GM12891 (cell line): Measurements from ENCODE around the gene CDK17.
"Not testable (repeated sequence)": the region's sequence is repeated elsewhere in the genome, so short reads cannot be mapped to it uniquely, and the experiment has no call there.

Experiments
- DNase-seq: peaks from one replicate; pipeline ENCODE4 v3.0.0; 2011; ENCODE audit warnings: low spot score; ENCODE audit not compliant: insufficient read length
- FAIRE-seq: peaks from 2 replicates; lab custom pipeline; 2011; peaks lifted over from hg19 to GRCh38; lab: Jason Lieb, UNC
- PAX5 ChIP-seq: IDR thresholded peaks from 2 replicates; pipeline ENCODE4 v1.6.1; 2011; ENCODE audit warnings: low read length, moderate library complexity, mild to moderate bottlenecking; ENCODE audit not compliant: insufficient read depth, severe bottlenecking
- POLR2A ChIP-seq: IDR thresholded peaks from 2 replicates; pipeline ENCODE4 v1.6.1; 2011; ENCODE audit warnings: low read depth, low read length, control low read depth
- POLR2AphosphoS5 ChIP-seq: IDR thresholded peaks from 2 replicates; pipeline ENCODE4 v1.6.1; 2011; ENCODE audit warnings: low read depth, low read length, control low read depth
- POU2F2 ChIP-seq: IDR thresholded peaks from 2 replicates; pipeline ENCODE4 v1.6.1; 2011; ENCODE audit warnings: low read depth, mild to moderate bottlenecking, control low read depth, low read length, moderate library complexity
- SPI1 ChIP-seq: IDR thresholded peaks from 2 replicates; pipeline ENCODE4 v1.6.1; 2011; ENCODE audit warnings: low read depth, low read length, control low read depth
- TAF1 ChIP-seq: IDR thresholded peaks from 2 replicates; pipeline ENCODE4 v1.6.1; 2011; ENCODE audit warnings: low read depth, low read length, control low read depth

Gene CDK17

DNA sequence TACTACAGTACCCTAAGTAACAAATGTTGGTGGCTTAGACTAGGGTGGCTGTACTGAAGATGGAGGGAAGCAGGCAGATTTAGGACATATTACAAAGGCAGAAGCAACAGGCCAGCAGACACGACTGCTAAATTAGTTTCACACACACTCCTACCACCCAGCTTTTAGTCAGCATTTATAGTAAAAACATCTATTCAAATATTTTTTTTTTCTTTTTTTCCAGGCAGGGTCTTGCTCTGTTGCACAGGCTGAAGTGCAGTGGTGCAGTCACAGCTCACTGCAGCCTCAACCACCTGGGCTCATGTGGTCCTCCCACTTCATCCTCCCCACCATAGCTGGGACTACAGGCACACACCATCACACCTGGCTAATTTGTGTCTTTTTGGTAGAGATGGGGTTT is 72.9 kb downstream of the CDK17 start:
- TF ChIP-seq PAX5, result peak; percentile 84
- TF ChIP-seq POU2F2, result no peak
- DNase-seq (no peak), FAIRE-seq (peak; percentile 87)

DNA sequence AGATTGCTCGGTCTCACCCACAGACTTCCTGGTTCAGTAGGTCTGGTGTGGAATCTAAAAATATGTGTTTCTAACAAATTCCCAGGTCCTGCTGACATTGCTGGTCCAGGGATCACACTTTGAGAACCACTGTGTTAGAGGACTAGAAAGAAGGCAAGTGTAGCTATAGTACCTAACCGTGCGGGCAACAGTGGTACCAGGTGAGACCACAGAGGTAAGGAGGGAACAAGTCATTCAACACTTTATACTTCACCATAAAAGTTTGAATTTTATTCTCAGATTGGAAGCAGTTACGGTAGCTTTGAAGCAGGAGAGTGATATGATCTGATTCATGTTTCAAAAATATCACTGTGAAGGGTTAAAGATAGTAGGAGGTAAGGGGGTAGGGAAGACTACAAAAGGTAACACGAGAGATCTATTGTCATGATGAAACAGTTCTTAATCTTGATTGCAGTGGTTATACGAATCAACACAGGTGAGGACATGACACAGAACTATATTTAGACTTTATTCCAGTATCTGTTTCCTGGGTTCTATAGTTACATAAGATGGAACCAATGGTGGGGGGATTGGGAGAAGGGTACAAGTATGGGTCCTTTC is 73.5 kb downstream of the CDK17 start:
- TF ChIP-seq TAF1 (no peak), PAX5 (no peak), SPI1 (no peak), POLR2A (no peak), POLR2AphosphoS5 (no peak), POU2F2 (no peak)
- peak; percentile 66 for FAIRE-seq

DNA sequence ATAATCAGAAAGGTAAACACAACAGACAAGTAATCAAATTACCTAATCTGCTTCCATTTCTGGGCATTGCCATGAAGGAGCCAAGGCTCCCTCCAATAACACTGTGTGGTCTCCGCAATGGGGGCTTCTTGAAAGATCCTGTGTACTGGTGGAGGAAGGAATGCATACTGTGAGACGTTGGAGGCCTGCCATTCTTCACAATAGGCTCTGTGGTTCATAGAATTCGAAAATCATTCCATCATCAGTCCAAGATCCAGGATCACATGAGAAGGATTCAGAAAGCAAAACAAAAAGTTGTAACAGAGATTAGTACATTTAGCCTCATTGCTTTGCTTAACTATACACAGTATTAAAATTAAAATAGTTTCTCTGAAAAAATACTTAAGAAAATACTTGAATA is 76.3 kb downstream of the CDK17 start:
- FAIRE-seq, result no peak
- no peak for TF ChIP-seq POU2F2
- no peak for TF ChIP-seq POLR2A

More for the DNA sequence above, 73.5 kb downstream of the CDK17 start:
- DNase-seq, result no peak

DNA sequence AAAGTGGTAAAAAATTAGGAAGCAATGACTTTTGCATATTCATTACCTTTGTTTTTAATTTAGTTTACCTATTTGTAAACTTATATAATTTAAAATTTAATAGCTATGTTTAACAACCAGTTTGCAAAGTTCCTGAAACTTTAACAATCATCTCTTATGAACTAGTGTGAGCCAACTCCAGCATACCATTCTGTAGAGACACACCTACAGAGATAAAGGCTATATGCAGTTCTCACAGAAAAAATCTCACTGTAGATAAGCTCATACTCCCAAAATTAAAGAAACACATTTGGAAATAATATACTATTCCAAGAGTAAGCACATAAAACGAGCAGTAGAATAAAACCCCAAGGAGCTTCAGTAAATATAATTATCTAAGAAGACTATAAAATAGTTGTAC is 77.5 kb downstream of the CDK17 start:
- no peak for FAIRE-seq
- DNase-seq, result no peak
- TF ChIP-seq SPI1 (no peak), TAF1 (no peak), POLR2A (no peak), PAX5 (no peak), POLR2AphosphoS5 (no peak), POU2F2 (no peak)

More for the DNA sequence above, 76.3 kb downstream of the CDK17 start:
- DNase-seq, result no peak

DNA sequence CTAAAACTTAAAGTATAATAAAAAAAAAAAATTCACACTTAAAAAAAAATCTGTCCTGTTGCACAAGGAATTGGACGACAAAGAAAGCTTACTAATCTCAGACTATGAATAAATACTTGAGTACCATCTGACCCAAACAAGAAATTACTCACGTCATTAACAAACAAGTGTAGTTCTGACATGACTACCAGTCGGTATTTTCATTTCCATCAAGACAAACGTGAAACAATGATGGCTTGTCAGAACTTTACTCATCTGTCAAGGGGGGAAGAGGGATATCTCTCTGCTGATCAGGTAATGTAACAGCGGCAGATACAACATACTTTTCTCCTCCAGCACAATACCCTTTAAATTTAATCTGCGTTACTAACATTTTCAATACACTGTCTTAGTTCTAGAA is 78.3 kb downstream of the CDK17 start:
- FAIRE-seq (no peak), DNase-seq (no peak)
- no peak for TF ChIP-seq SPI1
- no peak for TF ChIP-seq POU2F2
- no peak for TF ChIP-seq POLR2AphosphoS5
- TF ChIP-seq POLR2A, result no peak
- no peak for TF ChIP-seq TAF1
- TF ChIP-seq PAX5, result no peak

DNA sequence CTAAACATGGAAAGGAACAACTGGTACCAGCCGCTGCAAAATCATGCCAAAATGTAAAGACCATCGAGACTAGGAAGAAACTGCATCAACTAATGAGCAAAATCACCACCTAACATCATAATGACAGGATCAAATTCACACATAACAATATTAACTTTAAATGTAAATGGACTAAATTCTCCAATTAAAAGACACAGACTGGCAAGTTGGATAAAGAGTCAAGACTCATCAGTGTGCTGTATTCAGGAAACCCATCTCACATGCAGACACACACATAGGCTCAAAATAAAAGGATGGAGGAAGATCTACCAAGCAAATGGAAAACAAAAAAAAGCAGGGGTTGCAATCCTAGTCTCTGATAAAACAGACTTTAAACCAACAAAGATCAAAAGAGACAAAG is 82.4 kb downstream of the CDK17 start:
- not testable (repeated sequence) for FAIRE-seq, DNase-seq

DNA sequence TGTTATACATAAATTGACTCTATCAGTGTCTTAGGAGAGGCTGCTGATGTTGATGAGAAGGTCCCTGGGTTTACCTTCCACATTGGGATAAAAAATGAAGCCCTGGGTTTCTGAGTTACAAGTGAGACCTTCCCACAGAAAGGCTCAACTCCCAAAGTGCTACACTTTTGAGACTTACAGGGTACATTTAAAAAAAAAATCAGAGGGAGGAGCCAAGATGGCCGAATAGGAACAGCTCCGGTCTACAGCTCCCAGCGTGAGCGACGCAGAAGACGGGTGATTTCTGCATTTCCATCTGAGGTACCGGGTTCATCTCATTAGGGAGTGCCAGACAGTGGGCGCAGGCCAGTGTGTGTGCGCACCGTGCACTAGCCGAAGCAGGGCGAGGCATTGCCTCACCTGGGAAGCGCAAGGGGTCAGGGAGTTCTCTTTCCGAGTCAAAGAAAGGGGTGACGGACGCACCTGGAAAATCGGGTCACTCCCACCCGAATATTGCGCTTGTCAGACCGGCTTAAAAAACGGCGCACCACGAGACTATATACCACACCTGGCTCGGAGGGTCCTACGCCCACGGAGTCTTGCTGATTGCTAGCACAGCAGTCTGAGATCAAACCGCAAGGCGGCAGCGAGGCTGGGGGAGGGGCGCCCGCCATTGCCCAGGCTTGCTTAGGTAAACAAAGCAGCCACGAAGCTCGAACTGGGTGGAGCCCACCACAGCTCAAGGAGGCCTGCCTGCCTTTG is 84.3 kb downstream of the CDK17 start:
- not testable (repeated sequence) for DNase-seq

DNA sequence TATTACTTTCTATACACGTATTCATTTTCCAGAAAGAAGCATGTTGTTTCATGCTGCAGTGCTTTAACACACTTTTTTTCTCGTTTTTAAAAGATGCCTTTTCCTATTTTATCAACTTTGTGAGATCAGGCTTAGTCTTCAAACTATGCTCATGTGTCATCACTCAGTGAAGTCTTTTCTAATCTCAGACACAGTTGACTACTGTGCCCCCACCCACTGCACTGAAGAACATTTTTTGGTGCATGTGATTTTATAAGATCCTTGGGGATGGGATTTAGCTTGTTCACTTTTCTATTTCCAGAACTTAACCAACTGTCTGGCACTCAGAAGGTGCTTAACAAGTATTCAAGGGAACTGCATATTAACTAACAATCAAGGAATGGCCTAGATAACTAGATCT is 85.5 kb downstream of the CDK17 start:
- DNase-seq, result no peak
- TF ChIP-seq SPI1 (no peak), PAX5 (no peak), POU2F2 (no peak), POLR2AphosphoS5 (no peak), TAF1 (no peak), POLR2A (no peak)
- FAIRE-seq, result no peak

More for the DNA sequence above, 84.3 kb downstream of the CDK17 start:
- FAIRE-seq, result not testable (repeated sequence)

DNA sequence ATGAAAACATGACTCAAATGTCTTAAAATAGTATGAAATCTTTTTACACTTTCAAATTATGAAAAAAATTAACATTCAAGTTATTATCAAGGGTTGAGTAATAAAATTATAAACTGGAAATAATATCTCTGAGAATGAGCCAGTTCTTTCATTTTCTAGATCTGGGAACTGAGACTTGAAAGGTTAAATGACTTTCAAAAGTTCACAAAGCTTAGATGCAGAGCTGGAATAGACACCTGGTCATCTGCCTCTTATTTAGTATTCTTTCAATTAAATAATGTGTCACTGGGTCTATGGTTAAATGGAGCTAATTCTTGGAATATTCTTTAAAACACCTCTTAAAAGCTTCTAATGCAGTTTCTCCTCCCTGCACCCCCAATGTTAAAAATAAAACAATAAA is 86.6 kb downstream of the CDK17 start:
- no peak for FAIRE-seq
- TF ChIP-seq POLR2AphosphoS5 (no peak), SPI1 (peak; percentile 16; the same call in 1 of the 2 replicates)

DNA sequence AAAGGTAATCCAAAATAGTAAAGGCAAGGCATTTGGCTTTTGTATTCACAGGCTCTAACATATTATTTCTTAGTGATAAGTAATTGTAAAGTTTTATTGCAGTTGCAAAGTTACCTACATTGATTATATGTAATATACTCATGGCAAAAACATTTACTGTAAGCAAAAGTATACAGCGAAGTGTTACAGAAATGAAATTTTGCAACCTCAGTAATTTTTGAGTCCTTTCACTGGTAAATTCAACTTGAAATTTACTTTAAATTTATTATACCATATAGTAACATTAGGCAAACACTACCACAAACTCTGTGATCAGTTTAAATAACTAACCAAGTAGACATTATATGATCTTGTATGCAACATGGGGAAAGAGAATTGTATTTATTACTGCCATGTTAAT is 89.0 kb downstream of the CDK17 start:
- no peak for TF ChIP-seq PAX5
- TF ChIP-seq TAF1, result no peak
- TF ChIP-seq SPI1, result no peak
- no peak for TF ChIP-seq POU2F2
- TF ChIP-seq POLR2A, result no peak
- TF ChIP-seq POLR2AphosphoS5, result no peak
- FAIRE-seq (no peak), DNase-seq (no peak)

More for the DNA sequence above, 86.6 kb downstream of the CDK17 start:
- DNase-seq, result no peak

DNA sequence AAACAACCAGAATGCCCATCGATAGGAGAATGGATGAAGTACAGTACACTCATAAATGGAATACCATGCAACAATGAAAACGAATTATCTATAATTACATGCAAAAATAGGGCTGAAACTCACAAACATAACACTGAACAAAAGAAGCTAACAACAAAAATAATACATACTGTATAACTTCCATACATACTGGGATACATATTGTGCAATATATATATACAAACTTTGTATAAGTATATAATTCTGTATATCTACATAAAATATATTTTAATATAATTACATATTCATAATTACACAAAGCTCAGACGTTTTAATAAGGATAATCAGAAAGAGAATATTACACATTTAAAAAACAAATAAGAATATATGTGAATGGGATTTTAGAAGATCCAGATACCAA is 90.2 kb downstream of the CDK17 start:
- TF ChIP-seq TAF1 (no peak), PAX5 (no peak), POU2F2 (no peak), POLR2AphosphoS5 (no peak), SPI1 (no peak), POLR2A (no peak)
- DNase-seq (no peak), FAIRE-seq (no peak)
